Ectodermal cell (in vitro differentiated cells): ENCODE data around the gene SETD2.

Source experiments
- H3K27ac ChIP-seq: 2 replicates; pipeline ENCODE4 v1.7.0; 2013; ENCODE audit warnings: mild to moderate bottlenecking, low read depth, low read length; ENCODE audit not compliant: insufficient read depth, poor library complexity, severe bottlenecking
- H3K27me3 ChIP-seq: 2 replicates; pipeline ENCODE4 v1.7.0; 2013; ENCODE audit warnings: mild to moderate bottlenecking, low read length; ENCODE audit not compliant: insufficient read depth, control insufficient read depth, poor library complexity, severe bottlenecking
- H3K36me3 ChIP-seq: one replicate; pipeline ENCODE4 v1.7.0; 2013; ENCODE audit warnings: low read length; ENCODE audit not compliant: control insufficient read depth, insufficient read depth
- H3K4me1 ChIP-seq: one replicate; pipeline ENCODE4 v1.7.0; 2013; ENCODE audit warnings: low read length; ENCODE audit not compliant: control insufficient read depth, insufficient read depth
- H3K4me3 ChIP-seq: 2 replicates; pipeline ENCODE4 v1.7.0; 2013; ENCODE audit warnings: low read depth, low read length, control low read depth; ENCODE audit not compliant: insufficient read depth
- H3K9me3 ChIP-seq: 2 replicates; pipeline ENCODE4 v1.7.0; 2013; ENCODE audit warnings: mild to moderate bottlenecking, low read length, moderate library complexity; ENCODE audit not compliant: control insufficient read depth
- WGBS, 2 experiments: methylation state at CpG; one replicate each; pipeline ENCODE4 v1.1.7; 2013; ENCODE audit warnings: missing lambda C conversion rate in 2 of 2; 5-methylcytosine and 5-hydroxymethylcytosine counted together

SETD2 gene

GRCh38 chr3:47000198-47000815 is 163.6 kb downstream of the SETD2 start:
- no peaks in the 10 kb centered on the region for H3K36me3 ChIP-seq
- WGBS, 2 experiments: 94 to 95% methylated on average over 10 of the region's 10 CpGs

GRCh38 chr3:46999516-47000197 is 164.3 kb downstream of the SETD2 start:
- Histone ChIP-seq H3K27ac (no peak overlapping the region), H3K4me1 (no peaks in the 10 kb centered on the region), H3K36me3 (no peaks in the 10 kb centered on the region), H3K4me3 (no peak overlapping the region), H3K9me3 (no peaks in the 10 kb centered on the region), H3K27me3 (no peaks in the 10 kb centered on the region)
- 95 to 96% methylated on average over 14 of the region's 14 CpGs for WGBS, 2 experiments

More at GRCh38 chr3:47000198-47000815, 163.6 kb downstream of the SETD2 start:
- Histone ChIP-seq H3K27me3 (no peaks in the 10 kb centered on the region), H3K9me3 (no peaks in the 10 kb centered on the region), H3K4me1 (no peaks in the 10 kb centered on the region), H3K4me3 (no peak overlapping the region), H3K27ac (no peak overlapping the region)

GRCh38 chr3:46998852-46999515 is 164.9 kb downstream of the SETD2 start:
- H3K36me3 ChIP-seq: no peaks in the 10 kb centered on the region
- no peak overlapping the region for H3K4me3 ChIP-seq
- no peaks in the 10 kb centered on the region for H3K27me3 ChIP-seq
- no peaks in the 10 kb centered on the region for H3K9me3 ChIP-seq
- 85 to 88% methylated on average over 22 of the region's 22 CpGs for WGBS, 2 experiments
- H3K27ac ChIP-seq: no peak overlapping the region
- H3K4me1 ChIP-seq: no peaks in the 10 kb centered on the region

GRCh38 chr3:46998121-46998851 is 165.6 kb downstream of the SETD2 start:
- Histone ChIP-seq H3K36me3 (no peaks in the 10 kb centered on the region), H3K27ac (no peak overlapping the region), H3K27me3 (no peaks in the 10 kb centered on the region), H3K4me1 (no peaks in the 10 kb centered on the region), H3K9me3 (no peaks in the 10 kb centered on the region), H3K4me3 (no peak overlapping the region)
- WGBS, 2 experiments: 61 to 62% methylated on average over 27 of the region's 27 CpGs

GRCh38 chr3:46997453-46998091 is 166.3 kb downstream of the SETD2 start:
- no peak overlapping the region for H3K27ac ChIP-seq
- no peaks in the 10 kb centered on the region for H3K4me1 ChIP-seq
- H3K27me3 ChIP-seq: no peaks in the 10 kb centered on the region
- H3K36me3 ChIP-seq: no peaks in the 10 kb centered on the region
- H3K9me3 ChIP-seq: no peaks in the 10 kb centered on the region
- H3K4me3 ChIP-seq: no peak overlapping the region
- 92% methylated on average over 13 of the region's 13 CpGs for WGBS, 2 experiments

GRCh38 chr3:46996689-46997452 is 167.0 kb downstream of the SETD2 start:
- WGBS, 2 experiments: 92 to 93% methylated on average over 12 of the region's 12 CpGs

GRCh38 chr3:46995901-46996562 is 167.9 kb downstream of the SETD2 start:
- no peaks in the 10 kb centered on the region for H3K9me3 ChIP-seq
- no peak overlapping the region for H3K4me3 ChIP-seq
- no peaks in the 10 kb centered on the region for H3K27me3 ChIP-seq
- no peaks in the 10 kb centered on the region for H3K36me3 ChIP-seq
- 94% methylated on average over 22 of the region's 22 CpGs for WGBS, 2 experiments
- H3K27ac ChIP-seq: no peak overlapping the region
- no peaks in the 10 kb centered on the region for H3K4me1 ChIP-seq

More at GRCh38 chr3:46996689-46997452, 167.0 kb downstream of the SETD2 start:
- H3K27me3 ChIP-seq: no peaks in the 10 kb centered on the region
- no peaks in the 10 kb centered on the region for H3K36me3 ChIP-seq
- H3K27ac ChIP-seq: no peak overlapping the region
- H3K4me1 ChIP-seq: no peaks in the 10 kb centered on the region
- H3K4me3 ChIP-seq: no peak overlapping the region
- no peaks in the 10 kb centered on the region for H3K9me3 ChIP-seq

- 94 to 95% methylated on average over 29 of the region's 29 CpGs for WGBS, 2 experiments
- no peak overlapping the region for H3K27ac ChIP-seq
- H3K4me1 ChIP-seq: no peaks in the 10 kb centered on the region
- no peaks in the 10 kb centered on the region for H3K9me3 ChIP-seq
- H3K36me3 ChIP-seq: no peaks in the 10 kb centered on the region
- no peaks in the 10 kb centered on the region for H3K27me3 ChIP-seq
- H3K4me3 ChIP-seq: no peak overlapping the region
Measured at GRCh38 chr3:46994801-46995731, 168.8 kb downstream of the SETD2 start.
